HCT116 (cell line): Measurements from ENCODE around the gene MNAT1. TPM values are rescaled to one million over a fixed set of nuclear protein-coding genes. Genes with fewer than 3 reads are reported as not detected.

Experiments
- ATAC-seq: fragments of 200-7000 bp; cut with Tn5 transposase; 2 replicates; pipeline ENCODE4 v1.9.1; 2020; ENCODE audit warnings: mild to moderate bottlenecking, moderate library complexity
- BruUV-seq: library from RNA; stranded (reverse); fragments of 400-500 nt; replicated peaks from 2 replicates; lab custom pipeline; 2021; lab: Mats Ljungman, UMichigan
- CTCF ChIA-PET: fragments of 300-600 bp; sonication (Branson Sonifier 250); formaldehyde crosslinking; loops from one replicate; lab custom pipeline; 2021; ENCODE audit warnings: antibody characterized with exemption; lab: Charles Lee
- POLR2A ChIA-PET: fragments of 300-600, 350-600 bp; sonication (Branson Sonifier 250); formaldehyde crosslinking; loops from one replicate; lab custom pipeline; 2021; ENCODE audit warnings: antibody characterized with exemption; lab: Charles Lee
- RAD21 ChIA-PET, 2 experiments: fragments of 300-600 bp; sonication (Branson Sonifier 250); formaldehyde crosslinking; loops; one replicate each; lab custom pipeline; 2023; ENCODE audit warnings: low total read pairs in 2 of 2; ENCODE audit not compliant: uncharacterized antibody in 2 of 2, unreplicated experiment in 2 of 2, low non-redundant PET in 1 of 2; lab: Charles Lee
- DNase-seq: peaks from one replicate; pipeline ENCODE4 v3.0.0-alpha.2; 2010; ENCODE audit warnings: low read depth, low spot score
- H2AFZ ChIP-seq: fragments of 200-600 bp; shearing (Covaris generic), sonication (generic); 2 replicates; pipeline ENCODE4 v1.6.1; 2017; ENCODE audit warnings: low read depth, mixed run types, mixed read lengths, antibody characterized with exemption, low read length; ENCODE audit not compliant: poor library complexity, severe bottlenecking
- H3K27ac ChIP-seq: 2 replicates; pipeline ENCODE4 v1.5.1; 2012; ENCODE audit warnings: low read depth, low read length
- H3K27me3 ChIP-seq: fragments of 200-600 bp; sonication (generic); 2 replicates; pipeline ENCODE4 v1.6.1; 2016; ENCODE audit warnings: mixed run types, low read length, mixed read lengths; ENCODE audit not compliant: insufficient read depth
- H3K36me3 ChIP-seq, 2 experiments: fragments of 200-500 bp in 1 of 2; fragments of 200-600 bp in 1 of 2; sonication (Bioruptor generic) in 1 of 2; sonication (generic) in 1 of 2; 2 replicates each; pipeline versions ENCODE4 v1.5.1 to v1.6.1; 2014 to 2016; ENCODE audit warnings: low read length in 2 of 2, inconsistent platforms in 1 of 2, mixed read lengths in 1 of 2, mixed run types in 1 of 2; ENCODE audit not compliant: insufficient read depth in 2 of 2, control insufficient read depth in 1 of 2
- H3K4me1 ChIP-seq, 2 experiments: fragments of 200-600 bp in 1 of 2; sonication (generic) in 1 of 2; 2 replicates each; pipeline versions ENCODE4 v1.5.1 to v1.6.1; 2012 to 2017; ENCODE audit warnings: low read length in 2 of 2, inconsistent platforms in 1 of 2, mild to moderate bottlenecking in 1 of 2, mixed read lengths in 1 of 2, mixed run types in 1 of 2, moderate library complexity in 1 of 2; ENCODE audit not compliant: insufficient read depth in 2 of 2, control insufficient read depth in 1 of 2
- H3K4me2 ChIP-seq: fragments of 200-600 bp; sonication (generic); 2 replicates; pipeline ENCODE4 v1.6.1; 2017; ENCODE audit warnings: mixed run types, low read length, mixed read lengths
- H3K4me3 ChIP-seq, 2 experiments: fragments of 200-600 bp in 1 of 2; sonication (generic) in 1 of 2; replicated peaks in 1 of 2; 2 replicates each; pipeline ENCODE4 v1.5.1; 2011 to 2016; ENCODE audit warnings: low read length in 2 of 2, control low read depth in 1 of 2, low read depth in 1 of 2, mild to moderate bottlenecking in 1 of 2, mixed read lengths in 1 of 2, mixed run types in 1 of 2
- H3K79me2 ChIP-seq: fragments of 200-600 bp; sonication (generic); 2 replicates; pipeline ENCODE4 v1.6.1; 2017; ENCODE audit warnings: mild to moderate bottlenecking, mixed run types, low read length, moderate library complexity, mixed read lengths; ENCODE audit not compliant: insufficient read depth
- H3K9ac ChIP-seq: fragments of 200-600 bp; sonication (generic); 2 replicates; pipeline ENCODE4 v1.6.1; 2016; ENCODE audit warnings: low read length, mixed read lengths
- H3K9me2 ChIP-seq: fragments of 200-600 bp; sonication (generic), shearing (Covaris generic); 2 replicates; pipeline ENCODE4 v1.6.1; 2017; ENCODE audit warnings: mixed run types, mild to moderate bottlenecking, moderate library complexity; ENCODE audit not compliant: insufficient read depth
- H3K9me3 ChIP-seq, 2 experiments: fragments of 200-500 bp in 1 of 2; fragments of 200-600 bp in 1 of 2; sonication (Bioruptor generic) in 1 of 2; sonication (generic) in 1 of 2; 2 replicates each; pipeline ENCODE4 v1.6.1; 2014 to 2017; ENCODE audit warnings: low read length in 2 of 2, mixed read lengths in 2 of 2, inconsistent platforms in 1 of 2, low read depth in 1 of 2, mild to moderate bottlenecking in 1 of 2, mixed run types in 1 of 2, moderate library complexity in 1 of 2; ENCODE audit not compliant: control insufficient read depth in 1 of 2, insufficient read depth in 1 of 2
- H4K20me1 ChIP-seq: fragments of 200-600 bp; sonication (generic), shearing (Covaris generic); 2 replicates; pipeline ENCODE4 v1.6.1; 2017; ENCODE audit warnings: mixed run types, mild to moderate bottlenecking, moderate library complexity; ENCODE audit not compliant: insufficient read depth
- EGR1 ChIP-seq: IDR thresholded peaks from 2 replicates; pipeline ENCODE4 v1.6.1; 2012; ENCODE audit warnings: low read depth
- MAX ChIP-seq: IDR thresholded peaks from 2 replicates; pipeline ENCODE4 v1.6.1; 2012
- POLR2AphosphoS5 ChIP-seq: IDR thresholded peaks from 2 replicates; pipeline ENCODE4 v1.6.1; 2011; ENCODE audit warnings: mild to moderate bottlenecking, low read depth, low read length, moderate library complexity
- REST ChIP-seq: IDR thresholded peaks from 2 replicates; pipeline ENCODE4 v1.6.1; 2012; ENCODE audit warnings: low read depth
- SP1 ChIP-seq: IDR thresholded peaks from 2 replicates; pipeline ENCODE4 v1.6.1; 2012; ENCODE audit warnings: low read depth
- SRF ChIP-seq: IDR thresholded peaks from 2 replicates; pipeline ENCODE4 v1.6.1; 2012; ENCODE audit warnings: low read depth
- YY1 ChIP-seq: IDR thresholded peaks from 2 replicates; pipeline ENCODE4 v1.6.1; 2011; ENCODE audit warnings: low read length, low read depth, moderate library complexity, mild to moderate bottlenecking; ENCODE audit not compliant: insufficient replicate concordance; ENCODE audit errors: extremely low read depth
- intact Hi-C: fragments of 100-400 bp; cut with micrococcal nuclease; formaldehyde crosslinking; loops from 2 replicates; pipeline ENCODE4 v1.10.0; 2022
- total RNA-seq: library from RNA; stranded (reverse); gene quantifications from one replicate; pipeline ENCODE4 v1.2.1, GENCODE V29; 2021; ENCODE audit not compliant: unreplicated experiment

Gene MNAT1
- total RNA-seq, 1 experiment from 2014 or later, result 49.3 TPM

- Histone ChIP-seq H3K4me1 (peaks cover 26 to 46% of the 10 kb centered on the region in 2 experiments), H2AFZ (no peak overlapping the region), H3K36me3 (no peaks in the 10 kb centered on the region), H3K9me3 (no peaks in the 10 kb centered on the region), H4K20me1 (peaks cover 4% of the 10 kb centered on the region; the same call in 1 of the 2 replicates), H3K9ac (peak overlapping the region; percentile 15; the same call in 1 of the 2 replicates), H3K27ac (no peak overlapping the region; the same call in 1 of the 2 replicates), H3K4me2 (peak overlapping the region; percentile 54), H3K9me2 (no peaks in the 10 kb centered on the region), H3K4me3 (0 out of 4 replicates have a peak overlapping the region, but pooled peaks of 1 of the 2 experiments have one; percentile 15), H3K27me3 (no peaks in the 10 kb centered on the region), H3K79me2 (peaks cover 61% of the 10 kb centered on the region)
- no peak for DNase-seq
- CTCF ChIA-PET, result no interaction called here
- no TSS peak for BruUV-seq
- TF ChIP-seq MAX (no peak), SRF (no peak), POLR2AphosphoS5 (no peak), EGR1 (no peak), REST (no peak), YY1 (no peak), SP1 (no peak)
- 0 out of 2 replicates have a peak, but pooled peaks have one; percentile 42 for ATAC-seq
- intact Hi-C loops, result no loop called here
- POLR2A ChIA-PET, result no interaction called here
- RAD21 ChIA-PET, result no interaction called here
Observed at GRCh38 chr14:60760209-60760608, 25.6 kb downstream of the MNAT1 start.
